ENCODE results near the gene DSC3.

- TF ChIP-seq CTCF (IDR thresholded peaks at IDR 0.05), result no peak
- no peak for TF ChIP-seq POLR2A (IDR thresholded peaks at IDR 0.05)
- TF ChIP-seq POLR2AphosphoS5 (IDR thresholded peaks at IDR 0.05), result no peak
Measured at GRCh38 chr18:31046916-31047315, 4.4 kb upstream of the DSC3 start.
